Sigmoid colon (tissue), 4 donors: ENCODE data around the gene S100A1.

Experiments used
- EP300 ChIP-seq, 4 donors: sonication (generic); formaldehyde crosslinking; IDR thresholded peaks; one replicate each; pipeline ENCODE4 v1.6.1; 2017; ENCODE audit warnings: antibody characterized with exemption in 4 of 4
- POLR2A ChIP-seq, 2 donors: fragments of 450-650 bp; IDR thresholded peaks; one replicate each; pipeline ENCODE4 v1.6.1; 2016; ENCODE audit warnings: antibody characterized with exemption in 2 of 2, mild to moderate bottlenecking in 2 of 2, moderate library complexity in 2 of 2
- TF ChIP-seq, protein P1 (sequence below), 4 experiments: fragments of 450-650 bp in 3 of 4; fragments of 200-600 bp in 1 of 4; IDR thresholded peaks; one replicate each; pipeline ENCODE4 v1.5.1; 2016 to 2019; ENCODE audit warnings: antibody characterized with exemption in 4 of 4, mild to moderate bottlenecking in 3 of 4, moderate library complexity in 2 of 4

DNA sequence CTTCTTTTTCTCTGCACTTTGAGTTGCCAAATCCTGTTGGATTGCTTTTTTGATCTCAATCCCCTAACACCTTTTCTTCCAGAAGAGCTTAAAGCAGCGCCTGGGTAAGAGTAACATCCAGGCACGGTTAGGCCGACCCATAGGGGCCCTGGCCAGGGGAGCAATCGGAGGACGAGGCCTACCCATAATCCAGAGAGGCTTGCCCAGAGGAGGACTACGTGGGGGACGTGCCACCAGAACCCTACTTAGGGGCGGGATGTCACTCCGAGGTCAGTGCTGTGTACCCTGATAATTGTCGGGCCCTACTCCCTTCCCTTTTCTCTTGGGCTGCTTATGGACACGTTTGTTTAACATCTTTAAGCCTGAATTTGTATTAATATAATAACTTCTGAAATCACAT lies 13.9 kb downstream of the S100A1 start:
- TF ChIP-seq, protein P1, sequence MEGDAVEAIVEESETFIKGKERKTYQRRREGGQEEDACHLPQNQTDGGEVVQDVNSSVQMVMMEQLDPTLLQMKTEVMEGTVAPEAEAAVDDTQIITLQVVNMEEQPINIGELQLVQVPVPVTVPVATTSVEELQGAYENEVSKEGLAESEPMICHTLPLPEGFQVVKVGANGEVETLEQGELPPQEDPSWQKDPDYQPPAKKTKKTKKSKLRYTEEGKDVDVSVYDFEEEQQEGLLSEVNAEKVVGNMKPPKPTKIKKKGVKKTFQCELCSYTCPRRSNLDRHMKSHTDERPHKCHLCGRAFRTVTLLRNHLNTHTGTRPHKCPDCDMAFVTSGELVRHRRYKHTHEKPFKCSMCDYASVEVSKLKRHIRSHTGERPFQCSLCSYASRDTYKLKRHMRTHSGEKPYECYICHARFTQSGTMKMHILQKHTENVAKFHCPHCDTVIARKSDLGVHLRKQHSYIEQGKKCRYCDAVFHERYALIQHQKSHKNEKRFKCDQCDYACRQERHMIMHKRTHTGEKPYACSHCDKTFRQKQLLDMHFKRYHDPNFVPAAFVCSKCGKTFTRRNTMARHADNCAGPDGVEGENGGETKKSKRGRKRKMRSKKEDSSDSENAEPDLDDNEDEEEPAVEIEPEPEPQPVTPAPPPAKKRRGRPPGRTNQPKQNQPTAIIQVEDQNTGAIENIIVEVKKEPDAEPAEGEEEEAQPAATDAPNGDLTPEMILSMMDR (IDR thresholded peaks at IDR 0.05) = no peak
- TF ChIP-seq EP300 (IDR thresholded peaks at IDR 0.05) (no peak), POLR2A (IDR thresholded peaks at IDR 0.05) (no peak)
